ENCODE results near the gene CCDC175.

CCDC175 gene

GRCh38 chr14:59481871-59482540 is 94.6 kb downstream of the CCDC175 start:
- DNase-seq = no peak

- DNase-seq = no peak
These were observed 95.2 kb downstream of the CCDC175 start for GRCh38 chr14:59481407-59481806.

- DNase-seq = no peak
These were observed 96.4 kb downstream of the CCDC175 start for GRCh38 chr14:59480166-59480565.

GRCh38 chr14:59478540-59478939 is 98.1 kb downstream of the CCDC175 start:
- DNase-seq = no peak

- no peak for DNase-seq
These were observed 100.9 kb downstream of the CCDC175 start for GRCh38 chr14:59475709-59476108.

GRCh38 chr14:59474172-59474571 is 102.4 kb downstream of the CCDC175 start:
- DNase-seq = no peak

GRCh38 chr14:59465316-59466135 is 111.1 kb downstream of the CCDC175 start, which contains the start of gene GPR135:
Gene GPR135, minus strand, starts transcription at chr14:59465380. Its CDS starts 154 bp downstream, at chr14:59465226.
- no peak for DNase-seq

GRCh38 chr14:59464486-59465315 is 111.9 kb downstream of the CCDC175 start:
- peak; percentile 51 for DNase-seq

- DNase-seq = peak; percentile 40
These were observed 112.7 kb downstream of the CCDC175 start for GRCh38 chr14:59463787-59464485.

- DNase-seq = no peak
These were observed 114.7 kb downstream of the CCDC175 start for GRCh38 chr14:59461891-59462290.

- DNase-seq = no peak
These were observed 116.2 kb downstream of the CCDC175 start for GRCh38 chr14:59460378-59460777.

GRCh38 chr14:59458486-59458885 is 118.1 kb downstream of the CCDC175 start:
- no peak for DNase-seq

GRCh38 chr14:59455411-59455810 is 121.2 kb downstream of the CCDC175 start:
- no peak for DNase-seq

Data from stimulated activated CD4-positive, alpha-beta T cell treated with anti-CD3 and anti-CD28 coated beads, Interleukin-4, amount 100 ng/mL, for 1 hour (primary cell).